Panc1 (cell line): Measurements from ENCODE around the gene LAMB3. TPM values are rescaled to one million over a fixed set of nuclear protein-coding genes. Genes with fewer than 3 reads are reported as not detected.
A peak's percentile ranks its signal among the peaks of the same experiment; 100 is the strongest.

Experiments
- ATAC-seq: fragments of 200-7000 bp; cut with Tn5 transposase; 2 replicates; pipeline ENCODE4 v1.9.1; 2020; ENCODE audit warnings: mild to moderate bottlenecking, moderate library complexity
- BruUV-seq: library from RNA; stranded (reverse); fragments of 400-500 nt; replicated peaks from 2 replicates; lab custom pipeline; 2021; lab: Mats Ljungman, UMichigan
- CTCF ChIA-PET: fragments of 300-600 bp; sonication (Branson Sonifier 250); formaldehyde crosslinking; loops from one replicate; lab custom pipeline; 2022; ENCODE audit warnings: antibody characterized with exemption; lab: Charles Lee
- POLR2A ChIA-PET: fragments of 300-600 bp; sonication (Branson Sonifier 250); formaldehyde crosslinking; loops from one replicate; lab custom pipeline; 2022; ENCODE audit warnings: antibody characterized with exemption; lab: Charles Lee
- DNase-seq: peaks from one replicate; pipeline ENCODE4 v3.0.0-alpha.2; 2010; ENCODE audit warnings: low read depth, low spot score
- H3K27ac ChIP-seq: 2 replicates; pipeline ENCODE4 v1.5.1; 2011; ENCODE audit warnings: mild to moderate bottlenecking, low read length, inconsistent platforms
- H3K27me3 ChIP-seq: fragments of 200-500 bp; sonication (Bioruptor generic); 2 replicates; pipeline ENCODE4 v1.6.0; 2014; ENCODE audit warnings: low read length, inconsistent platforms; ENCODE audit not compliant: control insufficient read depth, insufficient read depth
- H3K36me3 ChIP-seq: fragments of 200-500 bp; sonication (Bioruptor generic); 2 replicates; pipeline ENCODE4 v1.5.1; 2014; ENCODE audit warnings: inconsistent platforms, mild to moderate bottlenecking, low read length, moderate library complexity; ENCODE audit not compliant: control insufficient read depth, insufficient read depth
- H3K4me1 ChIP-seq: 2 replicates; pipeline ENCODE4 v1.5.1; 2011; ENCODE audit warnings: inconsistent platforms, mild to moderate bottlenecking, low read length, moderate library complexity; ENCODE audit not compliant: control insufficient read depth, insufficient read depth
- H3K4me3 ChIP-seq, 2 experiments: 2 replicates each; pipeline ENCODE4 v1.5.1; 2011 to 2012; ENCODE audit warnings: low read depth in 2 of 2, low read length in 2 of 2, mild to moderate bottlenecking in 2 of 2, inconsistent platforms in 1 of 2, moderate library complexity in 1 of 2
- H3K9me3 ChIP-seq: fragments of 200-500 bp; sonication (Bioruptor generic); 2 replicates; pipeline ENCODE4 v1.5.1; 2014; ENCODE audit warnings: low read depth, mild to moderate bottlenecking, inconsistent platforms, low read length, moderate library complexity; ENCODE audit not compliant: control insufficient read depth, insufficient read depth
- CTCF ChIP-seq: fragments of 450-650 bp; IDR thresholded peaks from 2 replicates; pipeline ENCODE4 v1.5.1; 2017; ENCODE audit warnings: mild to moderate bottlenecking
- POLR2AphosphoS5 ChIP-seq: IDR thresholded peaks from 2 replicates; pipeline ENCODE4 v1.6.1; 2012; ENCODE audit warnings: mild to moderate bottlenecking, low read depth, low read length, moderate library complexity
- REST ChIP-seq, 2 experiments: IDR thresholded peaks; 2 replicates each; pipeline ENCODE4 v1.6.1; 2011 to 2012; ENCODE audit warnings: low read depth in 2 of 2, control low read depth in 1 of 2, low read length in 1 of 2, mild to moderate bottlenecking in 1 of 2, moderate library complexity in 1 of 2; ENCODE audit not compliant: insufficient read depth in 1 of 2
- SIN3A ChIP-seq: IDR thresholded peaks from 2 replicates; pipeline ENCODE4 v1.6.1; 2012; ENCODE audit warnings: low read depth, mild to moderate bottlenecking, low read length, moderate library complexity, borderline replicate concordance; ENCODE audit not compliant: insufficient read depth
- TCF7L2 ChIP-seq: IDR thresholded peaks from 2 replicates; pipeline ENCODE4 v1.6.1; 2011; ENCODE audit warnings: mild to moderate bottlenecking, low read depth, low read length, inconsistent platforms
- in situ Hi-C: cut with HindIII; loops from 2 replicates; pipeline ENCODE4 v1.10.0; 2016; ENCODE audit warnings: low sequenced_read_pairs, low pct_unique_long_range_greater_than_20kb
- intact Hi-C: fragments of 100-400 bp; cut with micrococcal nuclease; formaldehyde crosslinking; loops from one replicate; pipeline ENCODE4 v1.10.0; 2022; ENCODE audit not compliant: unreplicated experiment
- total RNA-seq: library from RNA; stranded (reverse); gene quantifications from one replicate; pipeline ENCODE4 v1.2.1, GENCODE V29; 2021; ENCODE audit not compliant: unreplicated experiment

Gene LAMB3
- total RNA-seq, 1 experiment from 2014 or later, result 0.85 TPM

- TF ChIP-seq TCF7L2, result no peak
- Histone ChIP-seq H3K36me3 (no peaks in the 10 kb centered on the region), H3K9me3 (no peaks in the 10 kb centered on the region), H3K4me1 (peaks cover 3% of the 10 kb centered on the region; the same call in 1 of the 2 replicates), H3K27ac (no peak overlapping the region), H3K27me3 (peaks cover 10% of the 10 kb centered on the region; the same call in 1 of the 2 replicates), H3K4me3 (peak overlapping the region in 1 of 2 experiments; percentile 23; a peak in 1 of 4 replicates)
- ATAC-seq (no peak), DNase-seq (no peak)
- no TSS peak for BruUV-seq
- in situ Hi-C loops (no loop called here), intact Hi-C loops (no loop called here)
- POLR2A ChIA-PET, result no interaction called here
- CTCF ChIA-PET, result no interaction called here
Measured at GRCh38 chr1:209584231-209584672, 68.0 kb downstream of the LAMB3 start.

- BruUV-seq, result no TSS peak
- DNase-seq, result no peak
- Histone ChIP-seq H3K4me3 (peak within 1 kb of the TSS in 1 of 2 experiments; percentile 23; a peak in 1 of 4 replicates), H3K27me3 (peaks cover 10% of the 10 kb centered on the region; the same call in 1 of the 2 replicates), H3K27ac (no peak within 1 kb of the TSS), H3K36me3 (no peaks in the 10 kb centered on the region), H3K4me1 (peaks cover 3% of the 10 kb centered on the region; the same call in 1 of the 2 replicates), H3K9me3 (no peaks in the 10 kb centered on the region)
- in situ Hi-C loops (no loop called here), intact Hi-C loops (no loop called here)
- ChIA-PET POLR2A (interaction anchor here (0.6 kb wide), 1 partner anchor 448 kb away, joined by 3 read pairs; no protein-coding TSS in a partner anchor), CTCF (no interaction called here)
- no peak for TF ChIP-seq CTCF
- ATAC-seq, result no peak
Measured at GRCh38 chr1:209583408-209583807, 68.8 kb downstream of the LAMB3 start, which contains the start of gene CAMK1G. Gene CAMK1G, plus strand, starts transcription at chr1:209583714. Its CDS starts 11,270 bp downstream, at chr1:209594984.

- POLR2A ChIA-PET, result no interaction called here
- in situ Hi-C loops, result no loop called here
Measured at GRCh38 chr1:209580577-209580976, 71.6 kb downstream of the LAMB3 start.

More at GRCh38 chr1:209580577-209580976, 71.6 kb downstream of the LAMB3 start:
- BruUV-seq, result no TSS peak
- no peak for DNase-seq
- Histone ChIP-seq H3K36me3 (no peaks in the 10 kb centered on the region), H3K4me3 (no peak overlapping the region), H3K4me1 (peaks cover 3% of the 10 kb centered on the region; the same call in 1 of the 2 replicates), H3K27ac (no peak overlapping the region), H3K9me3 (no peaks in the 10 kb centered on the region), H3K27me3 (peaks cover 6% of the 10 kb centered on the region; the same call in 1 of the 2 replicates)
- CTCF ChIA-PET, result no interaction called here
- TF ChIP-seq POLR2AphosphoS5 (no peak), TCF7L2 (no peak), SIN3A (no peak), CTCF (no peak), REST (IDR thresholded peaks at IDR 0.05; ENCODE audit: insufficient read depth in 1 of 2, low read depth in 2 of 2, low read length in 1 of 2) (no peak)
- intact Hi-C loops, result no loop called here
- ATAC-seq, result no peak
